LNCAP (cell line): Measurements from ENCODE around the gene NPAS4.

Experiments used
- CTCF ChIP-seq: fragments of 450-650 bp; IDR thresholded peaks from 2 replicates; pipeline ENCODE4 v1.5.1; 2017; ENCODE audit warnings: mild to moderate bottlenecking

NPAS4 gene

GRCh38 chr11:66475349-66476172 lies 54.7 kb downstream of the NPAS4 start:
- TF ChIP-seq CTCF = no peak
